Measurements from ENCODE around the gene ERICH6B. TPM values are rescaled to one million over a fixed set of nuclear protein-coding genes. Genes with fewer than 3 reads are reported as not detected.

ERICH6B gene
- total and polyA plus RNA-seq, 4 experiments from 2014 or later = 0.39 TPM; not detected in 3

Other genes starting within 250 kb of the ERICH6B start
- gene SLC25A30, start 197.4 kb downstream of the ERICH6B start, total RNA-seq = 10 to 100 TPM; 21.4 to 22.0 TPM
- gene SLC25A30, start 197.4 kb downstream of the ERICH6B start, polyA plus RNA-seq = 1 to 10 TPM; 1.8 to 2.0 TPM
- 10 to 100 TPM; 51.1 to 59.8 TPM for gene COG3, start 150.8 kb downstream of the ERICH6B start, total RNA-seq
- 10 to 100 TPM; 28.8 to 29.5 TPM for gene COG3, start 150.8 kb downstream of the ERICH6B start, polyA plus RNA-seq
- under 1 TPM; 0.61 to 0.64 TPM for gene CBY2, start 86.6 kb upstream of the ERICH6B start, total RNA-seq
- gene CBY2, start 86.6 kb upstream of the ERICH6B start, polyA plus RNA-seq = under 1 TPM in 1 of 2 donors, not detected in 1; 0.61 TPM
- 1 to 10 TPM; 1.5 to 1.9 TPM for gene SIAH3, start 236.0 kb upstream of the ERICH6B start, total RNA-seq
- gene SIAH3, start 236.0 kb upstream of the ERICH6B start, polyA plus RNA-seq = under 1 TPM in 1 of 2 donors, not detected in 1; 0.13 TPM

Measured in CD4-positive, alpha-beta memory T cell (primary cell).